IPS-15b (cell line): ENCODE results near the gene PLIN4.
"Not testable (repeated sequence)": the region's sequence is repeated elsewhere in the genome, so short reads cannot be mapped to it uniquely, and the experiment has no call there.

Source experiments
- H3K27me3 ChIP-seq: one replicate; pipeline ENCODE4 v1.6.1; 2013; ENCODE audit warnings: low read length; ENCODE audit not compliant: control insufficient read depth, insufficient read depth
- H3K36me3 ChIP-seq: one replicate; pipeline ENCODE4 v1.6.1; 2013; ENCODE audit warnings: low read length; ENCODE audit not compliant: control insufficient read depth, insufficient read depth
- H3K4me1 ChIP-seq: one replicate; pipeline ENCODE4 v1.6.1; 2013; ENCODE audit warnings: mild to moderate bottlenecking, low read length; ENCODE audit not compliant: control insufficient read depth, insufficient read depth
- H3K4me3 ChIP-seq: one replicate; pipeline ENCODE4 v1.5.1; 2013; ENCODE audit warnings: low read depth, low read length
- H3K9ac ChIP-seq: one replicate; pipeline ENCODE4 v1.6.1; 2013; ENCODE audit warnings: low read depth, mild to moderate bottlenecking, low read length
- H3K9me3 ChIP-seq: one replicate; pipeline ENCODE4 v1.6.1; 2013; ENCODE audit warnings: mild to moderate bottlenecking, low read length; ENCODE audit not compliant: control insufficient read depth, insufficient read depth

Gene PLIN4

GRCh38 chr19:4554717-4555116 lies 36.4 kb upstream of the PLIN4 start:
- H3K4me3 ChIP-seq = no peak overlapping the region
- H3K4me1 ChIP-seq = peaks cover 2% of the 10 kb centered on the region
- H3K9me3 ChIP-seq = no peaks in the 10 kb centered on the region
- peaks cover 54% of the 10 kb centered on the region for H3K36me3 ChIP-seq
- no peaks in the 10 kb centered on the region for H3K27me3 ChIP-seq
- no peak overlapping the region for H3K9ac ChIP-seq

- H3K9ac ChIP-seq = no peak overlapping the region
- peaks cover 57% of the 10 kb centered on the region for H3K36me3 ChIP-seq
- peaks cover 2% of the 10 kb centered on the region for H3K4me1 ChIP-seq
- no peaks in the 10 kb centered on the region for H3K27me3 ChIP-seq
- no peak overlapping the region for H3K4me3 ChIP-seq
- no peaks in the 10 kb centered on the region for H3K9me3 ChIP-seq
These were observed 35.5 kb upstream of the PLIN4 start for GRCh38 chr19:4553775-4554174.

GRCh38 chr19:4553092-4553695 lies 34.9 kb upstream of the PLIN4 start:
- H3K4me3 ChIP-seq = no peak overlapping the region
- no peaks in the 10 kb centered on the region for H3K9me3 ChIP-seq
- H3K27me3 ChIP-seq = no peaks in the 10 kb centered on the region
- H3K9ac ChIP-seq = no peak overlapping the region
- H3K36me3 ChIP-seq = peaks cover 62% of the 10 kb centered on the region
- H3K4me1 ChIP-seq = peaks cover 2% of the 10 kb centered on the region

- Histone ChIP-seq H3K4me1 (peaks cover 1% of the 10 kb centered on the region), H3K36me3 (peaks cover 69% of the 10 kb centered on the region), H3K9me3 (no peaks in the 10 kb centered on the region), H3K9ac (no peak overlapping the region), H3K27me3 (no peaks in the 10 kb centered on the region), H3K4me3 (no peak overlapping the region)
These were observed 34.2 kb upstream of the PLIN4 start for GRCh38 chr19:4552525-4552819.

GRCh38 chr19:4550479-4551050 lies 32.3 kb upstream of the PLIN4 start:
- no peaks in the 10 kb centered on the region for H3K9me3 ChIP-seq
- peaks cover 59% of the 10 kb centered on the region for H3K36me3 ChIP-seq
- H3K4me1 ChIP-seq = no peaks in the 10 kb centered on the region
- H3K27me3 ChIP-seq = no peaks in the 10 kb centered on the region
- no peak overlapping the region for H3K4me3 ChIP-seq
- H3K9ac ChIP-seq = no peak overlapping the region

GRCh38 chr19:4550018-4550417 lies 31.7 kb upstream of the PLIN4 start:
- Histone ChIP-seq H3K4me1 (no peaks in the 10 kb centered on the region), H3K9ac (no peak overlapping the region), H3K4me3 (no peak overlapping the region), H3K27me3 (no peaks in the 10 kb centered on the region), H3K36me3 (peaks cover 54% of the 10 kb centered on the region), H3K9me3 (no peaks in the 10 kb centered on the region)

- Histone ChIP-seq H3K36me3 (peaks cover 40% of the 10 kb centered on the region), H3K4me3 (no peak overlapping the region), H3K9ac (no peak overlapping the region), H3K27me3 (no peaks in the 10 kb centered on the region), H3K4me1 (no peaks in the 10 kb centered on the region), H3K9me3 (no peaks in the 10 kb centered on the region)
These were observed 29.9 kb upstream of the PLIN4 start for GRCh38 chr19:4548238-4548584.

- Histone ChIP-seq H3K9me3 (no peaks in the 10 kb centered on the region), H3K36me3 (peaks cover 34% of the 10 kb centered on the region)
These were observed 29.3 kb upstream of the PLIN4 start for GRCh38 chr19:4547303-4548237.

GRCh38 chr19:4543842-4544647 lies 25.8 kb upstream of the PLIN4 start:
- H3K4me3 ChIP-seq = no peak overlapping the region
- H3K27me3 ChIP-seq = no peaks in the 10 kb centered on the region
- peaks cover 15% of the 10 kb centered on the region for H3K36me3 ChIP-seq
- peaks cover 2% of the 10 kb centered on the region for H3K4me1 ChIP-seq
- H3K9ac ChIP-seq = no peak overlapping the region
- no peaks in the 10 kb centered on the region for H3K9me3 ChIP-seq

More at GRCh38 chr19:4547303-4548237, 29.3 kb upstream of the PLIN4 start:
- Histone ChIP-seq H3K4me3 (no peak overlapping the region), H3K27me3 (no peaks in the 10 kb centered on the region), H3K9ac (no peak overlapping the region), H3K4me1 (no peaks in the 10 kb centered on the region)

GRCh38 chr19:4542896-4543841 lies 24.9 kb upstream of the PLIN4 start:
- no peak overlapping the region for H3K9ac ChIP-seq
- no peak overlapping the region for H3K4me3 ChIP-seq
- no peaks in the 10 kb centered on the region for H3K27me3 ChIP-seq
- H3K4me1 ChIP-seq = peaks cover 2% of the 10 kb centered on the region
- H3K9me3 ChIP-seq = no peaks in the 10 kb centered on the region
- H3K36me3 ChIP-seq = peaks cover 6% of the 10 kb centered on the region

- not testable (repeated sequence) for H3K9me3 ChIP-seq, H3K27me3 ChIP-seq, H3K36me3 ChIP-seq, H3K9ac ChIP-seq, H3K4me3 ChIP-seq, H3K4me1 ChIP-seq
These were observed 23.5 kb upstream of the PLIN4 start for GRCh38 chr19:4541806-4542145.
